H1 (cell line): ENCODE results near the gene NFATC1. TPM values are rescaled to one million over a fixed set of nuclear protein-coding genes. Genes with fewer than 3 reads are reported as not detected.

Source experiments
- CTCF ChIA-PET: fragments of 300-600 bp; sonication (Branson Sonifier 250); formaldehyde crosslinking; loops from one replicate; lab custom pipeline; 2021; ENCODE audit not compliant: partially characterized antibody; lab: Charles Lee
- POLR2A ChIA-PET: fragments of 300-600 bp; sonication (Branson Sonifier 250); formaldehyde crosslinking; loops from one replicate; lab custom pipeline; 2021; ENCODE audit warnings: inconsistent platforms; ENCODE audit not compliant: partially characterized antibody; lab: Charles Lee
- DNase-seq, 2 experiments: peaks; one replicate each; pipeline versions ENCODE4 v3.0.0 to v3.0.0-alpha.2; 2010 to 2022; ENCODE audit warnings: low spot score in 2 of 2, low read depth in 1 of 2, mixed read lengths in 1 of 2
- FAIRE-seq: peaks from 2 replicates; lab custom pipeline; 2011; peaks lifted over from hg19 to GRCh38; lab: Jason Lieb, UNC
- H2AFZ ChIP-seq: 2 replicates; pipeline ENCODE4 v1.8.1; 2012; ENCODE audit warnings: low read length, inconsistent platforms
- H2AK5ac ChIP-seq: 2 replicates; pipeline ENCODE4 v1.6.1; 2013; ENCODE audit warnings: low read depth, low read length
- H2BK120ac ChIP-seq: replicated peaks from 2 replicates; pipeline ENCODE3; 2013; ENCODE audit warnings: low read depth, low read length, inconsistent platforms
- H2BK12ac ChIP-seq: 2 replicates; pipeline ENCODE4 v1.6.1; 2013; ENCODE audit warnings: low read depth, low read length
- H2BK15ac ChIP-seq: 2 replicates; pipeline ENCODE4 v1.6.1; 2013; ENCODE audit warnings: low read length
- H2BK20ac ChIP-seq: 2 replicates; pipeline ENCODE4 v1.6.1; 2013; ENCODE audit warnings: low read length
- H2BK5ac ChIP-seq: 2 replicates; pipeline ENCODE4 v1.6.1; 2013; ENCODE audit warnings: low read depth, low read length
- H3K14ac ChIP-seq: 2 replicates; pipeline ENCODE4 v1.6.1; 2013; ENCODE audit warnings: inconsistent platforms; ENCODE audit not compliant: insufficient read length
- H3K18ac ChIP-seq: 2 replicates; pipeline ENCODE4 v1.6.1; 2013; ENCODE audit warnings: low read length; ENCODE audit errors: extremely low read depth
- H3K23ac ChIP-seq: 2 replicates; pipeline ENCODE4 v1.6.1; 2013; ENCODE audit warnings: inconsistent platforms; ENCODE audit not compliant: insufficient read length
- H3K23me2 ChIP-seq: 2 replicates; pipeline ENCODE4 v1.6.1; 2013; ENCODE audit warnings: low read depth, low read length
- H3K27ac ChIP-seq: 2 replicates; pipeline ENCODE4 v1.6.1; 2011; ENCODE audit warnings: low read depth, low read length, inconsistent platforms
- H3K27me3 ChIP-seq, 4 experiments: replicated peaks in 1 of 4; 1 replicate in 1 of 4; 2 replicates in 3 of 4; pipeline versions ENCODE4 v1.6.1 to v1.8.1; 2011 to 2013; ENCODE audit warnings: low read length in 3 of 4, mild to moderate bottlenecking in 3 of 4, inconsistent platforms in 2 of 4, mixed read lengths in 2 of 4, moderate library complexity in 1 of 4; ENCODE audit not compliant: control insufficient read depth in 3 of 4, insufficient read depth in 3 of 4; ENCODE audit errors: extremely low read depth in 1 of 4
- H3K36me3 ChIP-seq, 4 experiments: 2 replicates each; pipeline versions ENCODE4 v1.6.1 to v1.8.1; 2011 to 2013; ENCODE audit warnings: mild to moderate bottlenecking in 4 of 4, low read length in 3 of 4, moderate library complexity in 2 of 4, control low read depth in 1 of 4, inconsistent platforms in 1 of 4; ENCODE audit not compliant: insufficient read depth in 4 of 4, control insufficient read depth in 2 of 4
- H3K4ac ChIP-seq: replicated peaks from 2 replicates; pipeline ENCODE3; 2013; ENCODE audit warnings: low read length, low read depth, mixed read lengths, inconsistent platforms; ENCODE audit not compliant: insufficient read length
- H3K4me1 ChIP-seq, 4 experiments: replicated peaks in 1 of 4; 1 replicate in 1 of 4; 2 replicates in 3 of 4; pipeline versions ENCODE4 v1.6.1 to v1.8.1; 2011 to 2013; ENCODE audit warnings: low read length in 3 of 4, inconsistent platforms in 2 of 4, mixed read lengths in 1 of 4; ENCODE audit not compliant: insufficient read depth in 4 of 4, control insufficient read depth in 3 of 4
- H3K4me2 ChIP-seq, 2 experiments: 2 replicates each; pipeline versions ENCODE4 v1.6.1 to v1.8.1; 2011 to 2013; ENCODE audit warnings: low read depth in 2 of 2, low read length in 2 of 2, control low read depth in 1 of 2, inconsistent platforms in 1 of 2, mild to moderate bottlenecking in 1 of 2; ENCODE audit not compliant: insufficient read depth in 1 of 2
- H3K4me3 ChIP-seq, 4 experiments: fragments of 200-600, 300-600 bp in 1 of 4; sonication (generic), shearing (Covaris generic), sonication (Bioruptor Twin) in 1 of 4; 2 replicates each; pipeline versions ENCODE4 v1.5.1 to v1.8.1; 2011 to 2016; ENCODE audit warnings: low read length in 4 of 4, low read depth in 3 of 4, control low read depth in 2 of 4, inconsistent platforms in 2 of 4, mild to moderate bottlenecking in 2 of 4, mixed read lengths in 1 of 4, moderate library complexity in 1 of 4; ENCODE audit not compliant: insufficient read depth in 2 of 4; ENCODE audit errors: extremely low read depth in 1 of 4
- H3K56ac ChIP-seq: replicated peaks from 2 replicates; pipeline ENCODE3; 2013; ENCODE audit warnings: low read depth, mild to moderate bottlenecking, mixed read lengths, low read length, inconsistent platforms; ENCODE audit not compliant: insufficient read length
- H3K79me1 ChIP-seq: 2 replicates; pipeline ENCODE4 v1.6.1; 2013; ENCODE audit warnings: low read depth, low read length, control low read depth
- H3K79me2 ChIP-seq, 2 experiments: 2 replicates each; pipeline versions ENCODE4 v1.6.1 to v1.8.1; 2012 to 2013; ENCODE audit warnings: low read length in 2 of 2, mild to moderate bottlenecking in 2 of 2, inconsistent platforms in 1 of 2; ENCODE audit not compliant: insufficient read depth in 2 of 2, control insufficient read depth in 1 of 2
- H3K9ac ChIP-seq, 4 experiments: replicated peaks in 1 of 4; 1 replicate in 1 of 4; 2 replicates in 3 of 4; pipeline versions ENCODE4 v1.6.1 to v1.8.1; 2011 to 2013; ENCODE audit warnings: low read depth in 3 of 4, low read length in 3 of 4, control low read depth in 2 of 4, mild to moderate bottlenecking in 2 of 4, moderate library complexity in 2 of 4, inconsistent platforms in 1 of 4; ENCODE audit errors: extremely low read depth in 1 of 4
- H3K9me3 ChIP-seq, 2 experiments: 2 replicates each; pipeline versions ENCODE4 v1.6.1 to v1.8.1; 2012 to 2013; ENCODE audit warnings: mild to moderate bottlenecking in 2 of 2, moderate library complexity in 2 of 2, control low read depth in 1 of 2, inconsistent platforms in 1 of 2, low read depth in 1 of 2, low read length in 1 of 2, mixed read lengths in 1 of 2; ENCODE audit not compliant: insufficient read depth in 2 of 2
- H4K20me1 ChIP-seq, 2 experiments: replicated peaks in 1 of 2; 2 replicates each; pipeline versions ENCODE3 to v1.8.1; 2011 to 2013; ENCODE audit warnings: inconsistent platforms in 2 of 2, low read length in 2 of 2, mild to moderate bottlenecking in 1 of 2; ENCODE audit not compliant: insufficient read depth in 2 of 2, control insufficient read depth in 1 of 2
- H4K5ac ChIP-seq: 2 replicates; pipeline ENCODE4 v1.6.1; 2013; ENCODE audit warnings: low read length, low read depth, mixed read lengths, inconsistent platforms; ENCODE audit not compliant: insufficient read length
- H4K8ac ChIP-seq: 2 replicates; pipeline ENCODE4 v1.8.0; 2013; ENCODE audit warnings: mild to moderate bottlenecking, moderate library complexity, low read length, inconsistent platforms; ENCODE audit not compliant: insufficient read depth; ENCODE audit errors: extremely low read depth
- H4K91ac ChIP-seq: replicated peaks from 2 replicates; pipeline ENCODE3; 2013; ENCODE audit warnings: low read length, mixed read lengths, inconsistent platforms; ENCODE audit not compliant: insufficient read length
- BRCA1 ChIP-seq: IDR thresholded peaks from 2 replicates; pipeline ENCODE4 v1.6.1; 2012; ENCODE audit warnings: low read depth, low read length, improper control_type of control experiment
- CEBPB ChIP-seq: IDR thresholded peaks from 2 replicates; pipeline ENCODE4 v1.6.1; 2012; ENCODE audit warnings: low read depth, low read length
- CTBP2 ChIP-seq: IDR thresholded peaks from 2 replicates; pipeline ENCODE4 v1.7.0; 2011; ENCODE audit warnings: borderline replicate concordance, mild to moderate bottlenecking, moderate library complexity, mixed read lengths, low read length; ENCODE audit not compliant: insufficient read depth, insufficient read length
- CTCF ChIP-seq, 3 experiments: IDR thresholded peaks; 1 replicate in 2 of 3; 2 replicates in 1 of 3; pipeline versions ENCODE4 v1.5.1 to v1.6.1; 2011; ENCODE audit warnings: low read length in 3 of 3, mild to moderate bottlenecking in 3 of 3, inconsistent platforms in 2 of 3, low read depth in 1 of 3, moderate library complexity in 1 of 3; ENCODE audit not compliant: insufficient read depth in 1 of 3; ENCODE audit errors: control extremely low read depth in 1 of 3
- JUND ChIP-seq: IDR thresholded peaks from 2 replicates; pipeline ENCODE4 v1.6.1; 2011; ENCODE audit warnings: mild to moderate bottlenecking, improper control_type of control experiment, low read length
- POLR2A ChIP-seq, 2 experiments: IDR thresholded peaks; 1 replicate in 1 of 2; 2 replicates in 1 of 2; pipeline ENCODE4 v1.6.1; 2011; ENCODE audit warnings: low read depth in 2 of 2, low read length in 2 of 2, mild to moderate bottlenecking in 2 of 2; ENCODE audit errors: control extremely low read depth in 1 of 2
- SIN3A ChIP-seq, 2 experiments: IDR thresholded peaks in 1 of 2; conservative IDR thresholded peaks in 1 of 2; 2 replicates each; pipeline ENCODE4 v1.6.1; 2011 to 2012; ENCODE audit warnings: low read length in 2 of 2, improper control_type of control experiment in 1 of 2, low read depth in 1 of 2, mild to moderate bottlenecking in 1 of 2
- TAF7 ChIP-seq: optimal IDR thresholded peaks from 2 replicates; pipeline ENCODE3; 2011; ENCODE audit warnings: low read depth, mild to moderate bottlenecking, inconsistent platforms, low read length, moderate library complexity, borderline replicate concordance
- ZNF274 ChIP-seq: IDR thresholded peaks from 2 replicates; pipeline ENCODE4 v1.7.0; 2012; ENCODE audit warnings: low read length, borderline replicate concordance; ENCODE audit errors: extremely low read depth
- WGBS, 2 experiments: shearing (Covaris generic) in 1 of 2; methylation state at CpG; one replicate each; pipeline versions ENCODE4 v1.1.6 to v1.1.7; 2013 to 2015; ENCODE audit warnings: low lambda C conversion rate in 2 of 2, mixed read lengths in 2 of 2, inconsistent platforms in 1 of 2, low coverage in 1 of 2, missing lambda C conversion rate in 1 of 2; ENCODE audit not compliant: insufficient replicate concordance in 2 of 2, insufficient coverage in 1 of 2, insufficient read length in 1 of 2; ENCODE audit errors: extremely low coverage in 1 of 2, missing lambda C conversion rate in 1 of 2; 5-methylcytosine and 5-hydroxymethylcytosine counted together
- polyA plus RNA-seq, 7 experiments: library from polyadenylated mRNA; depleted of rRNA in 3 of 7; stranded (reverse) in 5 of 7; unstranded in 2 of 7; fragments of >200 nt in 5 of 7; fragments of 200-250 nt in 2 of 7; gene quantifications; 1 replicate in 5 of 7; 2 replicates in 1 of 7; 4 replicates in 1 of 7; pipeline versions ENCODE4 v1.2.1 to v1.2.3, GENCODE V29; 2011 to 2013; ENCODE audit warnings: missing spikeins in 2 of 7, mixed read lengths in 2 of 7
- total RNA-seq: library from RNA; stranded (reverse); fragmentation: NEBNext Ultra II Directional; extraction: Animal tissue kit (Norgen Biotek cat#: 25700); gene quantifications from 2 replicates; pipeline ENCODE4 v1.2.1, GENCODE V29; 2021

NFATC1 gene
- total and polyA plus RNA-seq, 2 of the 8 experiments (the other 6 are each of a cell fraction or from before 2014, with no cell fraction given) = 2.0 to 6.6 TPM

GRCh38 chr18:79379931-79380815 is 15.6 kb upstream of the NFATC1 start:
- Histone ChIP-seq H3K4me1 (peaks cover 0 to 6% (median 2%) of the 10 kb centered on the region in 4 experiments; a peak in 2 of 7 replicates), H3K27ac (no peak overlapping the region), H2BK15ac (no peak overlapping the region), H3K23ac (no peak overlapping the region), H3K27me3 (no peaks in the 10 kb centered on the region; a peak in 2 of 7 replicates), H3K79me2 (no peaks in the 10 kb centered on the region), H2BK120ac (no peak overlapping the region), H3K18ac (no peak overlapping the region), H3K4me2 (no peak overlapping the region), H3K56ac (no peak overlapping the region), H3K9ac (no peak overlapping the region), H3K14ac (no peak overlapping the region), H4K91ac (no peak overlapping the region), H2BK5ac (no peak overlapping the region), H2AK5ac (no peak overlapping the region), H4K5ac (no peak overlapping the region), H2BK20ac (no peak overlapping the region), H4K8ac (no peak overlapping the region; the same call in 1 of the 2 replicates), H4K20me1 (peaks cover 0 to 3% of the 10 kb centered on the region in 2 experiments), H3K79me1 (no peaks in the 10 kb centered on the region), H3K36me3 (no peaks in the 10 kb centered on the region; a peak in 1 of 8 replicates), H3K9me3 (no peaks in the 10 kb centered on the region), H3K4ac (no peak overlapping the region), H2AFZ (no peak overlapping the region), H3K23me2 (no peaks in the 10 kb centered on the region), H3K4me3 (no peak overlapping the region), H2BK12ac (no peak overlapping the region)
- ChIA-PET CTCF (interaction anchor here (0.6 to 9.7 kb wide), 47 partner anchors 8 to 623 kb away, joined by 3 to 124 read pairs (median 5); partner anchors contain the start of gene NFATC1), POLR2A (interaction anchor here (0.9 to 1.4 kb wide), 3 partner anchors 10 to 263 kb away, joined by 3 read pairs; no protein-coding TSS in a partner anchor)
- DNase-seq = no peak
- FAIRE-seq = no peak
- 92% methylated on average over 35 of the region's 40 CpGs; no CpG with 5 or more reads in 1 of the 2 experiments for WGBS, 2 experiments
- no peak for TF ChIP-seq BRCA1
- no peak for TF ChIP-seq POLR2A (IDR thresholded peaks at IDR 0.05; ENCODE audit: control extremely low read depth in 1 of 2, low read depth in 2 of 2, low read length in 2 of 2)
- TF ChIP-seq CTBP2 = no peak
- TF ChIP-seq CEBPB = no peak
- no peak for TF ChIP-seq JUND
- TF ChIP-seq ZNF274 = no peak
- no peak for TF ChIP-seq SIN3A (conservative IDR thresholded peaks at IDR 0.05 in 1 of 2, IDR thresholded peaks at IDR 0.05 in 1 of 2; ENCODE audit: low read depth in 1 of 2, low read length in 2 of 2)
- no peak for TF ChIP-seq CTCF (IDR thresholded peaks at IDR 0.05; ENCODE audit: control extremely low read depth in 1 of 3, insufficient read depth in 1 of 3, low read depth in 1 of 3, low read length in 3 of 3)
- TF ChIP-seq TAF7 = no peak
